DMS 273 (cell line): ENCODE measurements around the gene TRIM7.

Experiments used
- DNase-seq: peaks from one replicate; lab custom pipeline; 2025; ENCODE audit not compliant: unreplicated experiment; lab: John Stamatoyannopoulos, UW

TRIM7 gene

GRCh38 chr5:181204826-181205760 lies at the start of gene TRIM7:
TRIM7 (minus strand) TSS chr5:181205196; CDS start chr5:181205110, 86 bp downstream.
- no peak for DNase-seq

- DNase-seq, result no peak
These were observed 43.3 kb upstream of the TRIM7 start for GRCh38 chr5:181248277-181248676.

GRCh38 chr5:181246276-181247049 lies 41.5 kb upstream of the TRIM7 start:
- no peak for DNase-seq

- DNase-seq, result no peak
These were observed 40.7 kb upstream of the TRIM7 start for GRCh38 chr5:181245427-181246275.

GRCh38 chr5:181243564-181244343 lies 38.8 kb upstream of the TRIM7 start, which contains the start of gene RACK1:
RACK1 (minus strand) TSS chr5:181243906; CDS start chr5:181243800, 106 bp downstream.
- no peak for DNase-seq

GRCh38 chr5:181243018-181243563 lies 38.1 kb upstream of the TRIM7 start:
- no peak for DNase-seq

- DNase-seq, result no peak
These were observed 37.0 kb upstream of the TRIM7 start for GRCh38 chr5:181242031-181242451.

- no peak for DNase-seq
These were observed 36.5 kb upstream of the TRIM7 start for GRCh38 chr5:181241393-181241975.

- no peak for DNase-seq
These were observed 34.2 kb upstream of the TRIM7 start for GRCh38 chr5:181239062-181239663.

GRCh38 chr5:181237729-181238385 lies 32.9 kb upstream of the TRIM7 start:
- DNase-seq, result no peak

GRCh38 chr5:181236954-181237641 lies 32.1 kb upstream of the TRIM7 start:
- DNase-seq, result no peak

GRCh38 chr5:181236471-181236870 lies 31.5 kb upstream of the TRIM7 start:
- DNase-seq, result no peak

GRCh38 chr5:181235689-181236366 lies 30.8 kb upstream of the TRIM7 start:
- DNase-seq, result no peak

- DNase-seq, result no peak
These were observed 30.3 kb upstream of the TRIM7 start for GRCh38 chr5:181235323-181235688.

- DNase-seq, result no peak
These were observed 29.7 kb upstream of the TRIM7 start for GRCh38 chr5:181234455-181235306.

GRCh38 chr5:181233801-181234454 lies 28.9 kb upstream of the TRIM7 start:
- no peak for DNase-seq
